Neural cell (in vitro differentiated cells): ENCODE data around the gene QRICH2. TPM values are rescaled to one million over a fixed set of nuclear protein-coding genes. Genes with fewer than 3 reads are reported as not detected.

ENCODE experiments used
- H2AFZ ChIP-seq: fragments of 200-600, 300-800 bp; sonication (generic), shearing (Covaris generic); 2 replicates; pipeline ENCODE4 v1.6.0; 2014; ENCODE audit warnings: low read depth, mild to moderate bottlenecking, antibody characterized with exemption, low read length, moderate library complexity
- H3F3A ChIP-seq: fragments of 200-600 bp; shearing (Covaris generic); 2 replicates; pipeline ENCODE4 v1.6.1; 2016; ENCODE audit warnings: mild to moderate bottlenecking, moderate library complexity, mixed read lengths, antibody characterized with exemption, low read length; ENCODE audit not compliant: insufficient read depth, poor library complexity, severe bottlenecking
- H3K27ac ChIP-seq: fragments of 200-600, 300-800 bp; sonication (generic), shearing (Covaris generic); 2 replicates; pipeline ENCODE4 v1.5.1; 2014; ENCODE audit warnings: mild to moderate bottlenecking, low read length, moderate library complexity
- H3K27me3 ChIP-seq: fragments of 300-800, 200-600 bp; sonication (generic), shearing (Covaris generic); 2 replicates; pipeline ENCODE4 v1.6.0; 2014; ENCODE audit warnings: mild to moderate bottlenecking, low read depth, low read length, moderate library complexity; ENCODE audit not compliant: insufficient read depth
- H3K36me3 ChIP-seq: fragments of 300-800, 200-600 bp; sonication (generic), shearing (Covaris generic); 2 replicates; pipeline ENCODE4 v1.5.1; 2014; ENCODE audit warnings: mild to moderate bottlenecking, antibody characterized with exemption, low read length, moderate library complexity; ENCODE audit not compliant: insufficient read depth
- H3K4me2 ChIP-seq: fragments of 300-800, 200-600 bp; sonication (generic), shearing (Covaris generic); 2 replicates; pipeline ENCODE4 v1.6.0; 2014; ENCODE audit warnings: mild to moderate bottlenecking, low read length
- H3K4me3 ChIP-seq: fragments of 300-800, 200-600 bp; sonication (generic), shearing (Covaris generic); 2 replicates; pipeline ENCODE4 v1.5.1; 2014; ENCODE audit warnings: mild to moderate bottlenecking, low read length, moderate library complexity
- H3K79me2 ChIP-seq: fragments of 200-600 bp; shearing (Covaris generic); replicated peaks from 2 replicates; pipeline ENCODE4 v1.6.0; 2014; ENCODE audit warnings: mild to moderate bottlenecking, low read length, moderate library complexity; ENCODE audit not compliant: insufficient read depth
- H3K9ac ChIP-seq: fragments of 300-800, 200-600 bp; sonication (generic), shearing (Covaris generic); 2 replicates; pipeline ENCODE4 v1.6.1; 2016; ENCODE audit warnings: mild to moderate bottlenecking, low read length, mixed read lengths
- H3K9me2 ChIP-seq: fragments of 200-600 bp; shearing (Covaris generic); 2 replicates; pipeline ENCODE4 v1.6.1; 2016; ENCODE audit warnings: mild to moderate bottlenecking, low read length, mixed read lengths; ENCODE audit not compliant: insufficient read depth
- H3K9me3 ChIP-seq: fragments of 200-600, 300-800 bp; sonication (generic), shearing (Covaris generic); 2 replicates; pipeline ENCODE4 v1.6.1; 2016; ENCODE audit warnings: mild to moderate bottlenecking, mixed run types, low read length, moderate library complexity, mixed read lengths
- H4K20me1 ChIP-seq: fragments of 200-600 bp; shearing (Covaris generic); 2 replicates; pipeline ENCODE4 v1.6.1; 2016; ENCODE audit warnings: mild to moderate bottlenecking, mixed run types; ENCODE audit not compliant: insufficient read depth
- CTCF ChIP-seq: fragments of 450-650 bp; IDR thresholded peaks from 2 replicates; pipeline ENCODE4 v1.5.1; 2014; ENCODE audit warnings: antibody characterized with exemption, mild to moderate bottlenecking, moderate library complexity; ENCODE audit not compliant: poor library complexity, severe bottlenecking
- EP300 ChIP-seq: fragments of 450-650 bp; conservative IDR thresholded peaks from 2 replicates; pipeline ENCODE4 v1.6.1; 2014; ENCODE audit warnings: antibody characterized with exemption, mild to moderate bottlenecking, moderate library complexity; ENCODE audit not compliant: poor library complexity, severe bottlenecking
- EZH2 ChIP-seq: fragments of 200-600, 300-800 bp; shearing (Covaris generic), sonication (generic); IDR thresholded peaks from 2 replicates; pipeline ENCODE4 v1.6.1; 2014; ENCODE audit warnings: antibody characterized with exemption, low read length, borderline replicate concordance, mild to moderate bottlenecking; ENCODE audit not compliant: insufficient read depth, poor library complexity, severe bottlenecking
- MXI1 ChIP-seq: fragments of 450-650 bp; conservative IDR thresholded peaks from 2 replicates; pipeline ENCODE4 v1.6.1; 2014; ENCODE audit warnings: antibody characterized with exemption, mild to moderate bottlenecking; ENCODE audit not compliant: poor library complexity, severe bottlenecking
- POLR2AphosphoS5 ChIP-seq: IDR thresholded peaks from 2 replicates; pipeline ENCODE4 v1.6.1; 2012
- RAD21 ChIP-seq: fragments of 450-650 bp; conservative IDR thresholded peaks from 2 replicates; pipeline ENCODE4 v1.6.1; 2014; ENCODE audit warnings: antibody characterized with exemption, mild to moderate bottlenecking, moderate library complexity
- REST ChIP-seq: IDR thresholded peaks from 2 replicates; pipeline ENCODE4 v1.6.1; 2012; ENCODE audit warnings: borderline replicate concordance
- SMC3 ChIP-seq: fragments of 450-650 bp; conservative IDR thresholded peaks from 2 replicates; pipeline ENCODE4 v1.6.1; 2014; ENCODE audit warnings: antibody characterized with exemption, mild to moderate bottlenecking, moderate library complexity; ENCODE audit not compliant: poor library complexity
- TAF1 ChIP-seq: IDR thresholded peaks from 2 replicates; pipeline ENCODE4 v1.6.1; 2012; ENCODE audit warnings: low read depth
- polyA minus RNA-seq: library from RNA; depleted of rRNA, polyadenylated mRNA; stranded (reverse); fragments of >200 nt; gene quantifications from 2 replicates; pipeline ENCODE4 v1.2.3, GENCODE V29; 2014
- polyA plus RNA-seq: library from polyadenylated mRNA; depleted of rRNA; stranded (reverse); fragments of >200 nt; gene quantifications from 2 replicates; pipeline ENCODE4 v1.2.3, GENCODE V29; 2014

QRICH2 gene
- polyA plus RNA-seq = 17.3 and 26.5 TPM in 2 replicates
- polyA minus RNA-seq = 14.1 TPM in 2 replicates

DNA sequence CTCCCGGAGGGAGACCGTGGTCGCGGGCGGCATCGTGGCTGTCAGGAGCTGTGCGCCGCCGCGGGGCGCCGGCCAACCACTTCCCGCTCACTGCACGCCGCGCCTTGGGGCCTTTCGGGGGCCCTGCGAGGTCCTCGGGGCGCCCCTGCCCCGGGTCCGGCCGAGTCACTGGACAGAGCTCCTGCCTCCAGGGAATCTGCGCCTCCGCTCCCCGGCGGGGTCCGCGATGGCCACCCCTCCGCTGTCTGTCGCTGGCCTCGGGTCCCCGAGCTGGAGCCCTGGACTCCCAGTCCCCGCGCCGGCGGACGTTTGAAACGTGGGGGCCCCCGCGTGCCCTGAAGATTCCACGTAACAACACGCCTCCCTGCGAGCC is at the start of gene QRICH2:
Gene QRICH2, minus strand, starts transcription at position 311 of the 373 bp plus-strand sequence. Its CDS starts 278 bp downstream, at position 33.
- Histone ChIP-seq H4K20me1 (no peaks in the 10 kb centered on the region), H3K9me3 (no peaks in the 10 kb centered on the region), H3K9me2 (no peaks in the 10 kb centered on the region), H3F3A (no peaks in the 10 kb centered on the region), H3K27ac (no peak within 1 kb of the TSS), H3K9ac (no peak within 1 kb of the TSS), H3K36me3 (peaks cover 5% of the 10 kb centered on the region), H3K4me3 (no peak within 1 kb of the TSS), H2AFZ (no peak within 1 kb of the TSS), H3K79me2 (no peaks in the 10 kb centered on the region), H3K4me2 (no peak within 1 kb of the TSS), H3K27me3 (no peaks in the 10 kb centered on the region)
- TF ChIP-seq CTCF (no peak), TAF1 (no peak), RAD21 (no peak), REST (no peak)

GRCh38 chr17:76357597-76358158 is 49.6 kb upstream of the QRICH2 start:
- no peak overlapping the region for H3K4me2 ChIP-seq
- no peaks in the 10 kb centered on the region for H3K9me3 ChIP-seq
- H3K27me3 ChIP-seq = no peaks in the 10 kb centered on the region
- no peak overlapping the region for H3K9ac ChIP-seq
- TF ChIP-seq MXI1 (no peak), CTCF (no peak), POLR2AphosphoS5 (no peak), EZH2 (no peak), RAD21 (no peak), TAF1 (no peak), SMC3 (no peak), EP300 (no peak), REST (no peak)
- no peak overlapping the region for H3K27ac ChIP-seq
- no peaks in the 10 kb centered on the region for H3K36me3 ChIP-seq
- H4K20me1 ChIP-seq = no peaks in the 10 kb centered on the region
- no peak overlapping the region for H2AFZ ChIP-seq
- H3K9me2 ChIP-seq = no peaks in the 10 kb centered on the region
- no peaks in the 10 kb centered on the region for H3F3A ChIP-seq
- no peak overlapping the region for H3K4me3 ChIP-seq
- H3K79me2 ChIP-seq = peaks cover 3% of the 10 kb centered on the region
